ENCODE data around the gene DACH1.

DNA sequence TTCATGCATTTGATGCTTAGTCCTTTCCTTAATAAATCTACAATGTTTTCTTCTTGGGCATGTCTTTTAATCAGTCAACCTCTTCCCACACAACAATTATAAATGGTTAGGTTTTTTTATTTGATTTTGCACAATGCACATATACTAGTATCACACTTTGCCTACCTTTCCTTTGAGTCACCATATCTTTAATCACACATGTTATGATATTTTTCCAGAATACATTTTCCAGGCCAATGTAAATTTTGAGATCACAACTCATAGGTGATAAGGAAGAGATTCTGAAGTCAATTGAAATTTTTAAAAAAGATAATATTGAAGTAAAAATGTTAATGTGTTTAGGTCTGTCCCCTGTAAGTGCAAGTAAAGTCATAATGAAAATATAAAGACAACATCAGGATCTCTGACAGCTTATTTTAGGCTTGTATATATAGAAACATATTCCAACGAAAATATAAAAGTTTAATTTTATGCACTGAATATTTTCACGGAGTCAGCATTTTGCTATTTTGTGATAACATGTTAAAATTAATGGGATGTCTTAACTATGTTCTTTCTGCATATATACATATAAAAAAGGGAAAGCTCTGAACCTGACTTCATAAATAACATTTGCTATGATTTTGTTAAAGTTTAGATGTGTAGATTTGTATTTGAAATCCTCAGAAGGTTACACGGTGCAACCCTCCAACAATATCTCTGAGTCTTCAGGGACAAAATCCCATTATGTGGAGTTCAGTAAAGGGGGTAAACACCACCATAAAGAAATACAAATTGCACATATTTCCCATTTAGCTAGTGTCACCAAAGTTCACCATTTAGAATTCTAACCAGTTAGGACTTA lies 351.9 kb downstream of the DACH1 start:
- TF ChIP-seq, protein P1, sequence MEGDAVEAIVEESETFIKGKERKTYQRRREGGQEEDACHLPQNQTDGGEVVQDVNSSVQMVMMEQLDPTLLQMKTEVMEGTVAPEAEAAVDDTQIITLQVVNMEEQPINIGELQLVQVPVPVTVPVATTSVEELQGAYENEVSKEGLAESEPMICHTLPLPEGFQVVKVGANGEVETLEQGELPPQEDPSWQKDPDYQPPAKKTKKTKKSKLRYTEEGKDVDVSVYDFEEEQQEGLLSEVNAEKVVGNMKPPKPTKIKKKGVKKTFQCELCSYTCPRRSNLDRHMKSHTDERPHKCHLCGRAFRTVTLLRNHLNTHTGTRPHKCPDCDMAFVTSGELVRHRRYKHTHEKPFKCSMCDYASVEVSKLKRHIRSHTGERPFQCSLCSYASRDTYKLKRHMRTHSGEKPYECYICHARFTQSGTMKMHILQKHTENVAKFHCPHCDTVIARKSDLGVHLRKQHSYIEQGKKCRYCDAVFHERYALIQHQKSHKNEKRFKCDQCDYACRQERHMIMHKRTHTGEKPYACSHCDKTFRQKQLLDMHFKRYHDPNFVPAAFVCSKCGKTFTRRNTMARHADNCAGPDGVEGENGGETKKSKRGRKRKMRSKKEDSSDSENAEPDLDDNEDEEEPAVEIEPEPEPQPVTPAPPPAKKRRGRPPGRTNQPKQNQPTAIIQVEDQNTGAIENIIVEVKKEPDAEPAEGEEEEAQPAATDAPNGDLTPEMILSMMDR (conservative IDR thresholded peaks at IDR 0.05), result no peak
- TF ChIP-seq ZFX (IDR thresholded peaks at IDR 0.05), result no peak
